HCT116 (cell line): ENCODE data around the gene IZUMO1.

ENCODE experiments used
- EZH2 ChIP-seq: fragments of 200-600 bp; sonication (generic); IDR thresholded peaks from 2 replicates; pipeline ENCODE4 v1.6.1; 2017; ENCODE audit warnings: antibody characterized with exemption, mixed run types
- JUND ChIP-seq: IDR thresholded peaks from 2 replicates; pipeline ENCODE4 v1.6.1; 2012
- POLR2A ChIP-seq: IDR thresholded peaks from 2 replicates; pipeline ENCODE4 v1.7.0; 2011; ENCODE audit warnings: borderline replicate concordance; ENCODE audit not compliant: insufficient read depth, insufficient read length; ENCODE audit errors: extremely low read depth
- POLR2AphosphoS5 ChIP-seq: IDR thresholded peaks from 2 replicates; pipeline ENCODE4 v1.6.1; 2011; ENCODE audit warnings: mild to moderate bottlenecking, low read depth, low read length, moderate library complexity
- TCF7L2 ChIP-seq: IDR thresholded peaks from 2 replicates; pipeline ENCODE4 v1.7.0; 2011; ENCODE audit warnings: borderline replicate concordance, inconsistent platforms; ENCODE audit not compliant: insufficient read depth, insufficient read length; ENCODE audit errors: extremely low read depth
- ZNF274 ChIP-seq: fragments of 200-500 bp; sonication (Bioruptor generic); IDR thresholded peaks from 2 replicates; pipeline ENCODE4 v1.6.1; 2014; ENCODE audit warnings: mild to moderate bottlenecking, low read depth, low read length, inconsistent platforms
- TF ChIP-seq, protein P1 (sequence below), 3 experiments: fragments of 200-600 bp in 1 of 3; sonication (generic) in 1 of 3; IDR thresholded peaks in 2 of 3; conservative IDR thresholded peaks in 1 of 3; 2 replicates each; pipeline ENCODE4 v1.5.1; 2012 to 2017; ENCODE audit warnings: low read depth in 2 of 3, low read length in 2 of 3, antibody characterized with exemption in 1 of 3, borderline replicate concordance in 1 of 3, control low read depth in 1 of 3, mild to moderate bottlenecking in 1 of 3, mixed read lengths in 1 of 3, mixed run types in 1 of 3, moderate library complexity in 1 of 3; ENCODE audit not compliant: insufficient read depth in 1 of 3
- TF ChIP-seq, protein P2 (sequence below): IDR thresholded peaks from 2 replicates; pipeline ENCODE4 v1.6.1; 2012

GRCh38 chr19:48724796-48725753, 21.6 kb downstream of the IZUMO1 start:
- peak; percentile 0 for TF ChIP-seq POLR2A
- TF ChIP-seq EZH2, result no peak
- TF ChIP-seq POLR2AphosphoS5, result peak; percentile 61; the same call in 1 of the 2 replicates
- TF ChIP-seq, protein P1, sequence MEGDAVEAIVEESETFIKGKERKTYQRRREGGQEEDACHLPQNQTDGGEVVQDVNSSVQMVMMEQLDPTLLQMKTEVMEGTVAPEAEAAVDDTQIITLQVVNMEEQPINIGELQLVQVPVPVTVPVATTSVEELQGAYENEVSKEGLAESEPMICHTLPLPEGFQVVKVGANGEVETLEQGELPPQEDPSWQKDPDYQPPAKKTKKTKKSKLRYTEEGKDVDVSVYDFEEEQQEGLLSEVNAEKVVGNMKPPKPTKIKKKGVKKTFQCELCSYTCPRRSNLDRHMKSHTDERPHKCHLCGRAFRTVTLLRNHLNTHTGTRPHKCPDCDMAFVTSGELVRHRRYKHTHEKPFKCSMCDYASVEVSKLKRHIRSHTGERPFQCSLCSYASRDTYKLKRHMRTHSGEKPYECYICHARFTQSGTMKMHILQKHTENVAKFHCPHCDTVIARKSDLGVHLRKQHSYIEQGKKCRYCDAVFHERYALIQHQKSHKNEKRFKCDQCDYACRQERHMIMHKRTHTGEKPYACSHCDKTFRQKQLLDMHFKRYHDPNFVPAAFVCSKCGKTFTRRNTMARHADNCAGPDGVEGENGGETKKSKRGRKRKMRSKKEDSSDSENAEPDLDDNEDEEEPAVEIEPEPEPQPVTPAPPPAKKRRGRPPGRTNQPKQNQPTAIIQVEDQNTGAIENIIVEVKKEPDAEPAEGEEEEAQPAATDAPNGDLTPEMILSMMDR (IDR thresholded peaks at IDR 0.05 in 2 of 3, conservative IDR thresholded peaks at IDR 0.05 in 1 of 3; ENCODE audit: borderline replicate concordance in 1 of 3, insufficient read depth in 1 of 3, low read depth in 2 of 3, low read length in 2 of 3), result no peak
- TF ChIP-seq TCF7L2, result no peak
- TF ChIP-seq, protein P2, sequence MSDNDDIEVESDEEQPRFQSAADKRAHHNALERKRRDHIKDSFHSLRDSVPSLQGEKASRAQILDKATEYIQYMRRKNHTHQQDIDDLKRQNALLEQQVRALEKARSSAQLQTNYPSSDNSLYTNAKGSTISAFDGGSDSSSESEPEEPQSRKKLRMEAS, result no peak; the same call in 1 of the 2 replicates
- no peak for TF ChIP-seq JUND
- TF ChIP-seq ZNF274, result no peak
